Measurements from ENCODE around the gene NHLH1.

The NHLH1 gene

DNA sequence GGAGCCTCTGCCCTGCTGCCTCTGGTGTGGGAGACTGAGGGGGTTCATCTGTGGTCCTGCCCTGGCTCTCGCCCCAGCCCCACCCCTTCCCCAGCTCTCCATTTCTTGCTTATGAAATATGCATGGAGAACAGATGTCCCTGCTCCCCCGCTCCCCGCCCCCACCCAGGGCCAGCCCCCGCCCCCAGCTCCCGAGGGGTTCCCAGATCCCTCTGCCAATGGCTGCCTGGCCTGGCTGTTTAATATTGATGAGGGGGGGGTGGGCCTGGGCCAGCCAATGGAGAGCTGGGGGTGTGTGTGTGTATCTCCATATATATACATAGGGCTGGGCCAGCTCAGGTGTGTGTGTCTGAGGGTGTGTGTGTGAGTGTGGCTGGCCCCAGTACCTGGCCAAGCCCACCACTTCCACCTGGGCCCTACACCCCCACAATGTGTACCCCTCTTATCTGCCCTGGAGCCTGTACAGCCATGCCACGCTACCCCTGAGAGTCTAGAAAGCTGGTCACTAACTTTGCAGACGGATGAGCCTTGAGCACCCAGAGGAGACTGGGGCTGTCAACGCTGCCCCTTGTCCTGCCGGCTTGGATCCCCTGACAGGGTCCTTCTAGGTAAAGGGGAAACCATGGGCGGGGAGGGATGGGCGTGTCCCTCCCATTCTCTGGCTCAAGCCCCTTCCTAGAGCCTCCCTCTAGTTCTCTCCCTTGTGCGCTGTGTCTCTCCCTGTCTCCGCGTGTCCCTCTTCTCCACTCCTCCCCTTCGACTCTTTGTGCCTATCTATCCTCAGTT is at the start of gene NHLH1:
Gene NHLH1, plus strand, starts transcription at position 341 of the 785 bp plus-strand sequence. CDS start 3,661 bp downstream, outside the sequence.
- H3K4me3 ChIP-seq (ENCODE audit: insufficient read depth, low read length, poor library complexity, severe bottlenecking): no peak within 1 kb of the TSS
- H3K9me3 ChIP-seq (ENCODE audit: insufficient read depth, low read length): no peaks in the 10 kb centered on the region
- H3K9ac ChIP-seq (ENCODE audit: low read length): no peak within 1 kb of the TSS
- no peak within 1 kb of the TSS for H3K4me2 ChIP-seq (ENCODE audit: low read depth, low read length, poor library complexity, severe bottlenecking)
- H3K27ac ChIP-seq (ENCODE audit: low read depth, low read length): no peak within 1 kb of the TSS
- no peak within 1 kb of the TSS for H2AFZ ChIP-seq (ENCODE audit: low read depth, low read length, severe bottlenecking)
- no peak for TF ChIP-seq EZH2phosphoT487 (conservative IDR thresholded peaks at IDR 0.05; ENCODE audit: low read length)
- TF ChIP-seq, protein P1, sequence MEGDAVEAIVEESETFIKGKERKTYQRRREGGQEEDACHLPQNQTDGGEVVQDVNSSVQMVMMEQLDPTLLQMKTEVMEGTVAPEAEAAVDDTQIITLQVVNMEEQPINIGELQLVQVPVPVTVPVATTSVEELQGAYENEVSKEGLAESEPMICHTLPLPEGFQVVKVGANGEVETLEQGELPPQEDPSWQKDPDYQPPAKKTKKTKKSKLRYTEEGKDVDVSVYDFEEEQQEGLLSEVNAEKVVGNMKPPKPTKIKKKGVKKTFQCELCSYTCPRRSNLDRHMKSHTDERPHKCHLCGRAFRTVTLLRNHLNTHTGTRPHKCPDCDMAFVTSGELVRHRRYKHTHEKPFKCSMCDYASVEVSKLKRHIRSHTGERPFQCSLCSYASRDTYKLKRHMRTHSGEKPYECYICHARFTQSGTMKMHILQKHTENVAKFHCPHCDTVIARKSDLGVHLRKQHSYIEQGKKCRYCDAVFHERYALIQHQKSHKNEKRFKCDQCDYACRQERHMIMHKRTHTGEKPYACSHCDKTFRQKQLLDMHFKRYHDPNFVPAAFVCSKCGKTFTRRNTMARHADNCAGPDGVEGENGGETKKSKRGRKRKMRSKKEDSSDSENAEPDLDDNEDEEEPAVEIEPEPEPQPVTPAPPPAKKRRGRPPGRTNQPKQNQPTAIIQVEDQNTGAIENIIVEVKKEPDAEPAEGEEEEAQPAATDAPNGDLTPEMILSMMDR (IDR thresholded peaks at IDR 0.05; ENCODE audit: insufficient read depth, low read length, poor library complexity, severe bottlenecking): no peak
- no peaks in the 10 kb centered on the region for H3K79me2 ChIP-seq (ENCODE audit: insufficient read depth, low read length)
- no peaks in the 10 kb centered on the region for H3K9me2 ChIP-seq (replicated peaks; ENCODE audit: insufficient read depth, low read length)
- no peaks in the 10 kb centered on the region for H3K36me3 ChIP-seq (ENCODE audit: low read length)
- 0 out of 2 replicates have a peak, but pooled peaks cover 7% of the 10 kb centered on the region for H3F3A ChIP-seq (ENCODE audit: insufficient read depth)
- no peaks in the 10 kb centered on the region for H4K20me1 ChIP-seq (ENCODE audit: low read depth, low read length)
- H3K27me3 ChIP-seq (ENCODE audit: low read length): no peaks in the 10 kb centered on the region

DNA sequence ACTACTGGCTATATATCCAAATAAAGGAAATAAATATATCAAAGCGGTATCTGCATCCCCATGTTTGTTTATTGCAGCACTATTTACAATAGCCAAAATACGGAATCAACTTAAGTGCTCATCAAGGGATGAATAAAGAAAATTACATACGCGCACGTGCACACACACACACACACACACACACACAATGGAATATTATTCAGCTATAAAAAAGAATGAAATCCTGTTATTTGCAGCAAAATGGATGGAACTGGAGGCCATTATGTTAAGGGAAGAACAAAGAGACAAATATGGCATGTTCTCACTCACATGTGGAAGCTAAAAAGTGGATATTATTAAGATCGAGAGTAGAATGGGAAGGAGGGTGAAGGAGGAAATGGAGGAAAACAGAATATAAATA is 44.0 kb upstream of the NHLH1 start:
- H3K9me2 ChIP-seq (replicated peaks; ENCODE audit: insufficient read depth, low read length): no peaks in the 10 kb centered on the region
- H3K79me2 ChIP-seq (ENCODE audit: insufficient read depth, low read length): peaks cover 17% of the 10 kb centered on the region; the same call in 1 of the 2 replicates

GRCh38 chr1:160325252-160325651 is 41.6 kb upstream of the NHLH1 start:
- H3K4me3 ChIP-seq (ENCODE audit: insufficient read depth, low read length, poor library complexity, severe bottlenecking): no peak overlapping the region
- H3K36me3 ChIP-seq (ENCODE audit: low read length): peaks cover 46% of the 10 kb centered on the region
- peaks cover 7% of the 10 kb centered on the region; the same call in 1 of the 2 replicates for H3F3A ChIP-seq (ENCODE audit: insufficient read depth)
- no peak overlapping the region for H3K27ac ChIP-seq (ENCODE audit: low read depth, low read length)
- no peaks in the 10 kb centered on the region for H4K20me1 ChIP-seq (ENCODE audit: low read depth, low read length)
- no peak overlapping the region for H3K9ac ChIP-seq (ENCODE audit: low read length)
- no peaks in the 10 kb centered on the region for H3K9me2 ChIP-seq (replicated peaks; ENCODE audit: insufficient read depth, low read length)
- TF ChIP-seq EZH2phosphoT487 (conservative IDR thresholded peaks at IDR 0.05; ENCODE audit: low read length): no peak
- TF ChIP-seq, protein P1 (IDR thresholded peaks at IDR 0.05; ENCODE audit: insufficient read depth, low read length, poor library complexity, severe bottlenecking): no peak
- peaks cover 5% of the 10 kb centered on the region; the same call in 1 of the 2 replicates for H3K79me2 ChIP-seq (ENCODE audit: insufficient read depth, low read length)
- H2AFZ ChIP-seq (ENCODE audit: low read depth, low read length, severe bottlenecking): no peak overlapping the region
- no peaks in the 10 kb centered on the region for H3K9me3 ChIP-seq (ENCODE audit: insufficient read depth, low read length)
- no peaks in the 10 kb centered on the region for H3K27me3 ChIP-seq (ENCODE audit: low read length)
- H3K4me2 ChIP-seq (ENCODE audit: low read depth, low read length, poor library complexity, severe bottlenecking): no peak overlapping the region

More for the DNA sequence above, 44.0 kb upstream of the NHLH1 start:
- Histone ChIP-seq H3F3A (ENCODE audit: insufficient read depth) (peaks cover 7% of the 10 kb centered on the region; the same call in 1 of the 2 replicates), H3K27ac (ENCODE audit: low read depth, low read length) (no peak overlapping the region), H3K27me3 (ENCODE audit: low read length) (no peaks in the 10 kb centered on the region), H3K9me3 (ENCODE audit: insufficient read depth, low read length) (no peaks in the 10 kb centered on the region), H4K20me1 (ENCODE audit: low read depth, low read length) (no peaks in the 10 kb centered on the region), H2AFZ (ENCODE audit: low read depth, low read length, severe bottlenecking) (no peak overlapping the region), H3K36me3 (ENCODE audit: low read length) (peaks cover 49% of the 10 kb centered on the region), H3K4me2 (ENCODE audit: low read depth, low read length, poor library complexity, severe bottlenecking) (no peak overlapping the region), H3K4me3 (ENCODE audit: insufficient read depth, low read length, poor library complexity, severe bottlenecking) (no peak overlapping the region), H3K9ac (ENCODE audit: low read length) (no peak overlapping the region)
- no peak for TF ChIP-seq EZH2phosphoT487 (conservative IDR thresholded peaks at IDR 0.05; ENCODE audit: low read length)

DNA sequence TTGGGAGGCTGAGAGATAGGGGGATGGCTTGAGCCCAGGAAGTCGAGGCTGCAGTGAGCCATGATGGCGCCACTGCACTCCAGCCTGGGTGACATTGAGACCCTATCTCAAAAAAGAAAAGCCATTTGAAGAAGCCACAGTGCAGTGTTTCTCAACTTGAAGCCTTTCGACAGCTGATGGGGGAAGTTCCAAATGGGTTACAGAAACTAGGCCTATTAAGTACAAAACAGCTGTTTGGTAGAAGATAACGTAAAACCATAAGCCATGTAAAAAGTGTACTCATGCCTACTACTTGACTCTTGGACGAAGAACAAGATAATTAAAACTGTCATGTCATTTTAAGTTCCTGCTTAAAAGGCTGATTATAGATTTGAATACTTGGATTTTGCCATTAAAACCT is 40.5 kb upstream of the NHLH1 start:
- peaks cover 5% of the 10 kb centered on the region; the same call in 1 of the 2 replicates for H3K79me2 ChIP-seq (ENCODE audit: insufficient read depth, low read length)
- TF ChIP-seq, protein P1 (IDR thresholded peaks at IDR 0.05; ENCODE audit: insufficient read depth, low read length, poor library complexity, severe bottlenecking): no peak
- no peak for TF ChIP-seq EZH2phosphoT487 (conservative IDR thresholded peaks at IDR 0.05; ENCODE audit: low read length)
- H3K9me2 ChIP-seq (replicated peaks; ENCODE audit: insufficient read depth, low read length): no peaks in the 10 kb centered on the region
- no peak overlapping the region for H3K9ac ChIP-seq (ENCODE audit: low read length)
- H3K4me2 ChIP-seq (ENCODE audit: low read depth, low read length, poor library complexity, severe bottlenecking): no peak overlapping the region
- no peak overlapping the region for H3K4me3 ChIP-seq (ENCODE audit: insufficient read depth, low read length, poor library complexity, severe bottlenecking)
- no peaks in the 10 kb centered on the region for H4K20me1 ChIP-seq (ENCODE audit: low read depth, low read length)
- peaks cover 54% of the 10 kb centered on the region for H3K36me3 ChIP-seq (ENCODE audit: low read length)
- H3K27me3 ChIP-seq (ENCODE audit: low read length): no peaks in the 10 kb centered on the region
- H2AFZ ChIP-seq (ENCODE audit: low read depth, low read length, severe bottlenecking): no peak overlapping the region
- H3F3A ChIP-seq (ENCODE audit: insufficient read depth): peaks cover 7% of the 10 kb centered on the region; the same call in 1 of the 2 replicates
- no peaks in the 10 kb centered on the region for H3K9me3 ChIP-seq (ENCODE audit: insufficient read depth, low read length)
- no peak overlapping the region for H3K27ac ChIP-seq (ENCODE audit: low read depth, low read length)

Measured in SU-DHL-6 (cell line).